Left hindlimb (tissue), 1 donor: ENCODE data around the gene HSH2D.
A peak's percentile ranks its signal among the peaks of the same experiment; 100 is the strongest.
"Not testable (repeated sequence)": the region's sequence is repeated elsewhere in the genome, so short reads cannot be mapped to it uniquely, and the experiment has no call there.

Experiments
- DNase-seq: peaks from one replicate; pipeline ENCODE4 v3.0.0-alpha.2; 2018

HSH2D gene

GRCh38 chr19:16159655-16160054 lies 16.2 kb downstream of the HSH2D start:
- DNase-seq = no peak

- no peak for DNase-seq
Measured at GRCh38 chr19:16160445-16160942, 17.0 kb downstream of the HSH2D start.

- no peak for DNase-seq
Measured at GRCh38 chr19:16160943-16161560, 17.6 kb downstream of the HSH2D start.

- DNase-seq = no peak
Measured at GRCh38 chr19:16161840-16162239, 18.4 kb downstream of the HSH2D start.

GRCh38 chr19:16164222-16164890 lies 20.9 kb downstream of the HSH2D start:
- DNase-seq = no peak

GRCh38 chr19:16166417-16166816 lies 22.9 kb downstream of the HSH2D start:
- DNase-seq = no peak

GRCh38 chr19:16167055-16167454 lies 23.6 kb downstream of the HSH2D start:
- no peak for DNase-seq

- no peak for DNase-seq
Measured at GRCh38 chr19:16168465-16169081, 25.1 kb downstream of the HSH2D start.

GRCh38 chr19:16170134-16170533 lies 26.6 kb downstream of the HSH2D start:
- no peak for DNase-seq

GRCh38 chr19:16175954-16176353 lies 32.5 kb downstream of the HSH2D start:
- no peak for DNase-seq

- not testable (repeated sequence) for DNase-seq
Measured at GRCh38 chr19:16178866-16179265, 35.4 kb downstream of the HSH2D start.

GRCh38 chr19:16180611-16181010 lies 37.1 kb downstream of the HSH2D start:
- DNase-seq = no peak

GRCh38 chr19:16184665-16185122 lies 41.2 kb downstream of the HSH2D start:
- DNase-seq = no peak

- DNase-seq = peak; percentile 100
Measured at GRCh38 chr19:16185123-16185767, 41.8 kb downstream of the HSH2D start, which contains the start of gene FAM32A. TSS of gene FAM32A (plus strand) at chr19:16185410. CDS start at chr19:16185443, 33 bp downstream.

GRCh38 chr19:16185768-16186123 lies 42.3 kb downstream of the HSH2D start:
- peak; percentile 52 for DNase-seq

GRCh38 chr19:16188521-16188920 lies 45.0 kb downstream of the HSH2D start:
- DNase-seq = no peak

- DNase-seq = no peak
Measured at GRCh38 chr19:16190198-16190597, 46.7 kb downstream of the HSH2D start.

- DNase-seq = no peak
Measured at GRCh38 chr19:16190736-16191135, 47.3 kb downstream of the HSH2D start.

GRCh38 chr19:16191216-16191908 lies 47.9 kb downstream of the HSH2D start:
- no peak for DNase-seq

GRCh38 chr19:16193466-16193865 lies 50.0 kb downstream of the HSH2D start:
- DNase-seq = no peak

- DNase-seq = no peak
Measured at GRCh38 chr19:16197188-16197621, 53.7 kb downstream of the HSH2D start.

GRCh38 chr19:16197622-16198369 lies 54.3 kb downstream of the HSH2D start, which contains the start of gene AP1M1:
TSS of gene AP1M1 (plus strand) at chr19:16197911. CDS start at chr19:16198027, 116 bp downstream.
- peak; percentile 98 for DNase-seq
